ENCODE data around the gene C17orf107. TPM values are rescaled to one million over a fixed set of nuclear protein-coding genes. Genes with fewer than 3 reads are reported as not detected.

C17orf107 gene
- total RNA-seq, 1 donor from 2014 or later, result 2.2 TPM

GRCh38 chr17:4895121-4895520 lies 4.2 kb upstream of the C17orf107 start:
- Histone ChIP-seq H3K9me3 (no peaks in the 10 kb centered on the region), H3K36me3 (peaks cover 75% of the 10 kb centered on the region), H3K4me3 (no peak overlapping the region), H3K27me3 (ENCODE audit: low read depth) (peaks cover 6% of the 10 kb centered on the region), H3K4me1 (peaks cover 16% of the 10 kb centered on the region), H3K27ac (no peak overlapping the region)
- intact Hi-C loops (cut with DNase I), result no loop called here
- ATAC-seq, result no peak
- no peak for TF ChIP-seq CTCF (IDR thresholded peaks at IDR 0.05)
- no peak for DNase-seq

DNA sequence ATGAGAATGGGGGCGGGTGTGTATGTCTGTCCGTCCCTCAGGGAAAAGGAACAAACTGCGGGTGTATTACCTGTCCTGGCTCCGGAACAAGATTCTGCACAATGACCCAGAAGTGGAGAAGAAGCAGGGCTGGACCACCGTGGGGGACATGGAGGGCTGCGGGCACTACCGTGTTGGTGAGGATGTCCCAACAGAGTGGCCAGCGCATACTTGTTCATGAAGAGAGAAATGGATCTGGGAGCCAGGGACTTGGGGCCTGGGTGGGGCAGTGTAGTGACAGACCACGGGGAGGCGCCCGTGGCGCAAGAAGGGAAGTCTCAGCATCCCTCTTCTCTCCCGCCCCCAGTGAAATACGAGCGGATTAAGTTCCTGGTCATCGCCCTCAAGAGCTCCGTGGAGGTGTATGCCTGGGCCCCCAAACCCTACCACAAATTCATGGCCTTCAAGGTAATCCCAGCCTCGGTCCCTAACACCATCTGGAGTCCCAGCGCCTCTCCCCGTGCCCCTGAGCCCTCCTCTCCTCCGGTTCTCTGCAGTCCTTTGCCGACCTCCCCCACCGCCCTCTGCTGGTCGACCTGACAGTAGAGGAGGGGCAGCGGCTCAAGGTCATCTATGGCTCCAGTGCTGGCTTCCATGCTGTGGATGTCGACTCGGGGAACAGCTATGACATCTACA lies 3.5 kb upstream of the C17orf107 start:
- Histone ChIP-seq H3K4me3 (no peak overlapping the region), H3K9me3 (no peaks in the 10 kb centered on the region), H3K27me3 (ENCODE audit: low read depth) (peaks cover 10% of the 10 kb centered on the region), H3K4me1 (peaks cover 23% of the 10 kb centered on the region), H3K36me3 (peaks cover 68% of the 10 kb centered on the region), H3K27ac (no peak overlapping the region)
- ATAC-seq (no peak), DNase-seq (no peak)
- intact Hi-C loops (cut with DNase I), result no loop called here
- no peak for TF ChIP-seq CTCF (IDR thresholded peaks at IDR 0.05)

- Histone ChIP-seq H3K4me1 (peaks cover 29% of the 10 kb centered on the region), H3K36me3 (peaks cover 60% of the 10 kb centered on the region), H3K27ac (no peak overlapping the region), H3K9me3 (no peaks in the 10 kb centered on the region), H3K4me3 (no peak overlapping the region), H3K27me3 (ENCODE audit: low read depth) (peaks cover 10% of the 10 kb centered on the region)
- ATAC-seq, result no peak
- no peak for DNase-seq
- intact Hi-C loops (cut with DNase I), result no loop called here
- no peak for TF ChIP-seq CTCF (IDR thresholded peaks at IDR 0.05)
Measured at GRCh38 chr17:4896332-4897197, 2.8 kb upstream of the C17orf107 start.

DNA sequence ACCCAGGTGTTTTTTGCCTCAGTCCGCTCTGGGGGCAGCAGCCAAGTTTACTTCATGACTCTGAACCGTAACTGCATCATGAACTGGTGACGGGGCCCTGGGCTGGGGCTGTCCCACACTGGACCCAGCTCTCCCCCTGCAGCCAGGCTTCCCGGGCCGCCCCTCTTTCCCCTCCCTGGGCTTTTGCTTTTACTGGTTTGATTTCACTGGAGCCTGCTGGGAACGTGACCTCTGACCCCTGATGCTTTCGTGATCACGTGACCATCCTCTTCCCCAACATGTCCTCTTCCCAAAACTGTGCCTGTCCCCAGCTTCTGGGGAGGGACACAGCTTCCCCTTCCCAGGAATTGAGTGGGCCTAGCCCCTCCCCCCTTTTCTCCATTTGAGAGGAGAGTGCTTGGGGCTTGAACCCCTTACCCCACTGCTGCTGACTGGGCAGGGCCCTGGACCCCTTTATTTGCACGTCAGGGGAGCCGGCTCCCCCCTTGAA lies 2.1 kb upstream of the C17orf107 start:
- Histone ChIP-seq H3K4me3 (no peak overlapping the region), H3K9me3 (no peaks in the 10 kb centered on the region), H3K4me1 (peaks cover 32% of the 10 kb centered on the region), H3K36me3 (peaks cover 53% of the 10 kb centered on the region), H3K27ac (no peak overlapping the region), H3K27me3 (ENCODE audit: low read depth) (peaks cover 10% of the 10 kb centered on the region)
- intact Hi-C loops (cut with DNase I), result no loop called here
- no peak for TF ChIP-seq CTCF (IDR thresholded peaks at IDR 0.05)
- ATAC-seq (no peak), DNase-seq (no peak)

DNA sequence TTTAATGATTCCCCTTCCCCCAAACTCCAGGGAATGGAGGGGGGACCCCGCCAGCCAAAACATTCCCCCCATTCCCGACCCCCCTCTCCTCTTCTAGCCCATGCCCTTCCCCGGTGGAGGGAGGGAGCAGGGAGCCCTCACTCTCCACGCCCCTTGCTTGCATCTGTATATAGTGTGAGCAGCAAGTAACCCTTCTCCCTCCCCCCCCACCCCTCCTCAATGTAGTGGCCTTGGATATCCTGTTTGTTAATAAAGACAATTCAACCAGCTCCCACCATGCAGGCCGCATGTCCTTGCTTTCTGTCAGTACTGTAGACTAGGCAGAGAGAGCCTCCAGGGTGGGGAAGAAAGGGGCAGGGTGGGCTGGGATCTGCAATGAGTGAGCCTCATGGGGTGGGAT lies 1.6 kb upstream of the C17orf107 start:
- Histone ChIP-seq H3K27ac (no peak overlapping the region), H3K4me3 (no peak overlapping the region), H3K36me3 (peaks cover 48% of the 10 kb centered on the region), H3K27me3 (ENCODE audit: low read depth) (peaks cover 10% of the 10 kb centered on the region), H3K4me1 (peaks cover 37% of the 10 kb centered on the region), H3K9me3 (no peaks in the 10 kb centered on the region)
- ATAC-seq (no peak), DNase-seq (no peak)
- intact Hi-C loops (cut with DNase I), result no loop called here
- no peak for TF ChIP-seq CTCF (IDR thresholded peaks at IDR 0.05)

Data from lower lobe of right lung (tissue), 2 donors.